Testis (tissue), 2 donors: Measurements from ENCODE around the gene IL6R.

ENCODE experiments used
- POLR2A ChIP-seq: fragments of 450-650 bp; IDR thresholded peaks from one replicate; pipeline ENCODE4 v1.6.1; 2017; ENCODE audit warnings: antibody characterized with exemption, mild to moderate bottlenecking, moderate library complexity
- TF ChIP-seq, protein P1 (sequence below), 3 experiments: fragments of 450-650 bp in 2 of 3; fragments of 200-600 bp in 1 of 3; sonication (generic) in 1 of 3; IDR thresholded peaks; one replicate each; pipeline ENCODE4 v1.5.1; 2016 to 2019; ENCODE audit warnings: antibody characterized with exemption in 3 of 3, mild to moderate bottlenecking in 2 of 3, moderate library complexity in 1 of 3

- TF ChIP-seq, protein P1, sequence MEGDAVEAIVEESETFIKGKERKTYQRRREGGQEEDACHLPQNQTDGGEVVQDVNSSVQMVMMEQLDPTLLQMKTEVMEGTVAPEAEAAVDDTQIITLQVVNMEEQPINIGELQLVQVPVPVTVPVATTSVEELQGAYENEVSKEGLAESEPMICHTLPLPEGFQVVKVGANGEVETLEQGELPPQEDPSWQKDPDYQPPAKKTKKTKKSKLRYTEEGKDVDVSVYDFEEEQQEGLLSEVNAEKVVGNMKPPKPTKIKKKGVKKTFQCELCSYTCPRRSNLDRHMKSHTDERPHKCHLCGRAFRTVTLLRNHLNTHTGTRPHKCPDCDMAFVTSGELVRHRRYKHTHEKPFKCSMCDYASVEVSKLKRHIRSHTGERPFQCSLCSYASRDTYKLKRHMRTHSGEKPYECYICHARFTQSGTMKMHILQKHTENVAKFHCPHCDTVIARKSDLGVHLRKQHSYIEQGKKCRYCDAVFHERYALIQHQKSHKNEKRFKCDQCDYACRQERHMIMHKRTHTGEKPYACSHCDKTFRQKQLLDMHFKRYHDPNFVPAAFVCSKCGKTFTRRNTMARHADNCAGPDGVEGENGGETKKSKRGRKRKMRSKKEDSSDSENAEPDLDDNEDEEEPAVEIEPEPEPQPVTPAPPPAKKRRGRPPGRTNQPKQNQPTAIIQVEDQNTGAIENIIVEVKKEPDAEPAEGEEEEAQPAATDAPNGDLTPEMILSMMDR (IDR thresholded peaks at IDR 0.05) = no peak
- TF ChIP-seq POLR2A = no peak
These were observed 66.2 kb downstream of the IL6R start for GRCh38 chr1:154471304-154471703.
